Stimulated activated CD8-positive, alpha-beta memory T cell treated with anti-CD3 and anti-CD28 coated beads, Interleukin-7, amount 100 ng/mL, for 24 hours (primary cell): Measurements from ENCODE around the gene UBTD2.

Source experiments
- DNase-seq: peaks from one replicate; pipeline ENCODE4 v3.0.0-alpha.2; 2020; ENCODE audit warnings: low read depth

UBTD2 gene

GRCh38 chr5:172189693-172190296 is 93.8 kb downstream of the UBTD2 start:
- DNase-seq = no peak

GRCh38 chr5:172188893-172189692 is 94.5 kb downstream of the UBTD2 start:
- no peak for DNase-seq

- DNase-seq = peak; percentile 77
Observed at GRCh38 chr5:172188033-172188892, 95.3 kb downstream of the UBTD2 start, which contains the start of gene STK10. TSS of gene STK10 (minus strand) at chr5:172188224. CDS start at chr5:172188042, 182 bp downstream.

- DNase-seq = no peak
Observed at GRCh38 chr5:172187118-172188032, 96.2 kb downstream of the UBTD2 start.

- DNase-seq = no peak
Observed at GRCh38 chr5:172186114-172186695, 97.4 kb downstream of the UBTD2 start.

- no peak for DNase-seq
Observed at GRCh38 chr5:172185096-172185461, 98.5 kb downstream of the UBTD2 start.

- DNase-seq = no peak
Observed at GRCh38 chr5:172183881-172184280, 99.7 kb downstream of the UBTD2 start.

GRCh38 chr5:172182291-172182690 is 101.3 kb downstream of the UBTD2 start:
- DNase-seq = no peak

- DNase-seq = no peak
Observed at GRCh38 chr5:172180936-172181335, 102.6 kb downstream of the UBTD2 start.

- DNase-seq = no peak
Observed at GRCh38 chr5:172178991-172179989, 104.3 kb downstream of the UBTD2 start.

- no peak for DNase-seq
Observed at GRCh38 chr5:172178301-172178987, 105.1 kb downstream of the UBTD2 start.

GRCh38 chr5:172177176-172177575 is 106.4 kb downstream of the UBTD2 start:
- no peak for DNase-seq

GRCh38 chr5:172175263-172175719 is 108.3 kb downstream of the UBTD2 start:
- DNase-seq = peak; percentile 77

GRCh38 chr5:172173564-172174153 is 109.9 kb downstream of the UBTD2 start:
- DNase-seq = peak; percentile 63

- no peak for DNase-seq
Observed at GRCh38 chr5:172172912-172173563, 110.5 kb downstream of the UBTD2 start.

GRCh38 chr5:172171118-172171517 is 112.4 kb downstream of the UBTD2 start:
- no peak for DNase-seq

GRCh38 chr5:172170251-172170701 is 113.3 kb downstream of the UBTD2 start:
- no peak for DNase-seq

GRCh38 chr5:172169216-172169615 is 114.3 kb downstream of the UBTD2 start:
- DNase-seq = no peak
